ENCODE data around the gene ZNF687.
A peak's percentile ranks its signal among the peaks of the same experiment; 100 is the strongest.
"Not testable (repeated sequence)": the region's sequence is repeated elsewhere in the genome, so short reads cannot be mapped to it uniquely, and the experiment has no call there.

The ZNF687 gene

GRCh38 chr1:151281969-151282882, at the start of gene ZNF687:
TSS of gene ZNF687 (plus strand) at chr1:151282299. CDS start at chr1:151286292, 3,993 bp downstream.
- peak; percentile 92 to 94 for DNase-seq (ENCODE audit: low read depth in 2 of 2)

GRCh38 chr1:151235235-151235634, 46.9 kb upstream of the ZNF687 start:
- no peak for DNase-seq (ENCODE audit: low read depth in 2 of 2)

- DNase-seq (ENCODE audit: low read depth in 2 of 2), result no peak
These were observed 44.2 kb upstream of the ZNF687 start for GRCh38 chr1:151237678-151238466.

DNA sequence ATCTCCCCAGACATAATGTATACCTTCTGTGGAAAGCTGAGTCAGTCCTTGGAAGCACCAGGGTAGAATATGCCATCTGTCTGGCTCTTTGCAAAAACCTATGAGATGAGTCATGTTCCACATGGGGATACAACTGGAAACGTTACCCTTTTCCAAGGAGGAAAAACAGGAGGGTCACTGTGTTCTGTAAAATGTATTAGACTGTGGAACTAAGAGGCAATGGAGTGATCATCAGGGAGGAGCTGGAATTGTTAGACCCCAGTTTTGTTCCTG, 43.7 kb upstream of the ZNF687 start:
- no peak for DNase-seq (ENCODE audit: low read depth in 2 of 2)

GRCh38 chr1:151242442-151242841, 39.7 kb upstream of the ZNF687 start:
- no peak for DNase-seq (ENCODE audit: low read depth in 2 of 2)

DNA sequence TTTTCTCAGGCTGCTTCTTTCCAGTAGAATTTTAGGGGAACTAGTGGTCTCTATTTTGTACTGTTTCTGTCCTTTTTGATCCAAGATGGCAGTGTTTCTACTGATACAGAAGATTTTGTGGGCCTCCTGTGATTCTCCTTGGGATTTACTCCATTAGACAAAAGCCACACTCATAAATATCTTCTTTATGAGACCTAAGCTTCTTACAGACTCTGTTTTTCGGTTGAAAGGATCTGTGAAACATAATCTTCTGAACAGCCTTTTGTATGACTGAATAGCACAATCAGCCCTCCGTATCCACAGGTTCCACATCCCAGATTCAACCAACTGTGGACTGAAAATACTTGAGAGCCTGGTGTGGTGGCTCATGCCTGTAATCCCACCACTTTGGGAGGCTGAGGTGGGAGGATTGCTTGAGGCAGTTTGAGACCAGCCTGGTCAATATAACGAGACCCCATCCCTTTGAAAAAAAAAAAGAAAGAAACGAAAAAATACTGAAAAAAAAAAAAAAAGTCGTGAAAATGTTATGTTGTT, 38.3 kb upstream of the ZNF687 start:
- DNase-seq (ENCODE audit: low read depth in 2 of 2), result no peak

DNA sequence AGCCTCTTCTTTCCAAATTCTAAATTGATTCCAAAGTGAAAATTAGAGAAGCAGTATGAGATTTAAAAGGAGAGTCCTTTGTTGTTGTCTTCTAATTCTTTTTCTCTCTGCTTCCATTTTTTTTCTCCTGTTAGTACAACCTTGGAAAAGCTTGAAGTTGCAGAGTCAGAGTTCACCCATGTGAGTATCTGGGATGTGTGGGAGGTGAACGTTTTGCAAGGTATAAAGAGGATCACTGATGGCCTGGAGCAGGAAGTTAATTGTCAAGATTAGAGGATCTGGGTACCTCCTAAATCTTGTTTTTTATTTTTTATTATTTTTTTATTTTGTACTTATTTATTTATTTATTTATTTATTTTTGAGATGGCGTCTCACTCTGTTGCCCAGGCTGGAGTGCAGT, 35.3 kb upstream of the ZNF687 start:
- no peak for DNase-seq (ENCODE audit: low read depth in 2 of 2)

DNA sequence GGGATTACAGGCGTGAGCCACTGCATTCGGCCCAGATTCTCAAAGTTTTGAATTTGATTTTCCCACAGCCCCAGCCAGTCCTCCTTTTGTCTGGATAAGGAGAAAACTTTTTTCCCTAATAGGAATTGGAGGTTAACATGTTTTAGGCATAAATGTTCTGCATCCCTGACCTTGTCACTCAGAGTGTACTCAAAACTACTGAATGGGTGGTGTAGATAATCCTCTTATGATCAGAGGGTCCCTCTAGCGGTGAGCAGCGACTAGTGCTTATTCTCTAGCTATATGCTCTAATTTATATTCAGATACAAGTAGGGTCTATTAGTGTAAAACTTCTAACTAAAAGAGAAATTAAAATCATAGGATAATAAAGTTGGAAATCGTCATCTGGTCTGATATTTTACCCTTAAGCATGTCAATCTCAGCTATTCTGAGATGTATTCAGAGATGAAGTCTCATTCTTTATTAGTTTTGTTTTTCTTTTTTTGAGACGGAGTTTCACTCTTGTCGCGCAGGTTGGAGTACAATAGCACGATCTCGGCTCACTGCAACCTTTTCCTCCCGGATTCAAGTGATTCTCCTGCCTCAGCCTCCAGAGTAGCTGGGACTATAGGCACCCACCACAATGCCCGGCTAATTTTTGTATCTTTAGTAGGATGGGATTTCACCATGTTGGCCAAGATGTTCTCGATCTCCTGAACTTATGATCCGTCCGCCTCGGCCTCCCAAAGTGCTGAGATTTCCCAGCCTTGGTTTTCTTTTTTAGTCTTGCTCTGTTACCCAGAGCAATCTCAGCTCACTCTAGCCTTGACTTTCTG, 30.2 kb upstream of the ZNF687 start:
- DNase-seq (ENCODE audit: low read depth in 2 of 2), result peak; percentile 14 to 40

- peak; percentile 83 for DNase-seq (ENCODE audit: low read depth in 2 of 2)
These were observed 27.6 kb upstream of the ZNF687 start, which contains the start of gene PSMD4 for GRCh38 chr1:151254217-151255213. TSS of gene PSMD4 (plus strand) at chr1:151254734. CDS start at chr1:151254783, 49 bp downstream.

GRCh38 chr1:151255381-151255780, 26.7 kb upstream of the ZNF687 start:
- no peak for DNase-seq (ENCODE audit: low read depth in 2 of 2)

DNA sequence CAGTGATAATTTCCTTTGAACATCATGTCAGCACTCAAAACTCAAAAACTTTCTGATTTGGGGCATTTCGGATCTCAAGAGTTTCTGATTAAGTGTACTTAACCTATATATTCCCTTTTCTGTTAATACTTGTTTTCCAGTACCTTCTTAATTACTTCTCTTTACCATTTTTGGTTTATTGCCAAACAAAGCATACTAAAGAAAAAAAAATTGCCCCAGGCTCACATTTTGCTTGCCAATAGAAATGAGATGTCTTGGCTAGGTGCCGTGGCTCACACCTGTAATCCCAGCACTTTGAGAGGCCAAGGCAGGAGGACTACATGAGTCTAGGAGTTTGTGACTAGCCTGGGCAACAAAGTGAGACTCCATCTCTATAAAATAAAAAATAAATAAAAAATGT, 22.7 kb upstream of the ZNF687 start:
- no peak for DNase-seq (ENCODE audit: low read depth in 2 of 2)

- no peak for DNase-seq (ENCODE audit: low read depth in 2 of 2)
These were observed 16.5 kb upstream of the ZNF687 start for GRCh38 chr1:151265446-151266236.

- DNase-seq (ENCODE audit: low read depth in 2 of 2), result no peak
These were observed 15.8 kb upstream of the ZNF687 start for GRCh38 chr1:151266315-151266714.

DNA sequence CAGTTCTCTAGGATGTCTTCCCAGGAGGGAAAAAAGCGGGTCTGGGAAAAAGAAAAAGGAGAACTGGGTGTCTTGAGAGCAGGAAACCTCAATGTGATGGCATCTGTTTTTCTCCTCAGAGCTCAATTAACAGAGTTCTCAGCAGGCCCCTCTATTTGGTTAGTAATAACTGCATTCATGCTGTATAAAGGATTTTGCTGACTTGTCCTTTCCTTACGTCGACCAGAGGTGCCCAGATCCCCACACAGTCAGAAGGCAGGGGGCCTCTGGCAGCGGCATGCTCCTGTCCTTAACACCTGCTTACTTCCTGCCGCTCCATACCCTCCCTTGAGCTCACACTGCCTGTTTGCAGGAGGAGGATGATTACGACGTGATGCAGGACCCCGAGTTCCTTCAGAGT, 15.3 kb upstream of the ZNF687 start:
- DNase-seq (ENCODE audit: low read depth in 2 of 2), result no peak

- no peak for DNase-seq (ENCODE audit: low read depth in 2 of 2)
These were observed 14.3 kb upstream of the ZNF687 start for GRCh38 chr1:151267760-151268159.

DNA sequence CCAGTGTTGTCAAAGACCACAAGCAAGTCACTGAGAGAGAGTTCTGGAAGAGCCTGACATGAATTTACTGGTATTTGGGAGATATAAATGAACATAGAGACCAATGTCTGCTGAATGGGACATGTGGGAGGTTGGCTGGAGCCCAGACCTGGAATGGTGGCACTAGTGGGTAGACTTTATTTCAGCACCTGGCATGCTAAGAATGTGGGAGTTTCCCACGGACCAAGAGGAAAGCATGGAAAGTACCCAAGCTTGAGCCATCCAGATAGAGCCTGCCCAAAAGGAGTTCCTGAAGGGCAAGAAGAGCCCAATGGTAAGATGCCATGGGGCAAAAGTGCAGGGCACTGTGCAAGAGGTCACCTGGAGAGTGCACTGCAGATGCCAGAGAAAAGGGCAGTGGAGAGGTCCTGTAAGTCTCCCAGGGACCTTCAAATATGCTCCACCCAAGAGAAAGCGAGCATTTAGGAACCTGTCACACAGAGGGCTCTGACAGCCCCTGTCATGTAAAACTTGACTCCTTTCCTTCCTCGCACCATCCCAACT, 8.1 kb upstream of the ZNF687 start:
- no peak for DNase-seq (ENCODE audit: low read depth in 2 of 2)

DNA sequence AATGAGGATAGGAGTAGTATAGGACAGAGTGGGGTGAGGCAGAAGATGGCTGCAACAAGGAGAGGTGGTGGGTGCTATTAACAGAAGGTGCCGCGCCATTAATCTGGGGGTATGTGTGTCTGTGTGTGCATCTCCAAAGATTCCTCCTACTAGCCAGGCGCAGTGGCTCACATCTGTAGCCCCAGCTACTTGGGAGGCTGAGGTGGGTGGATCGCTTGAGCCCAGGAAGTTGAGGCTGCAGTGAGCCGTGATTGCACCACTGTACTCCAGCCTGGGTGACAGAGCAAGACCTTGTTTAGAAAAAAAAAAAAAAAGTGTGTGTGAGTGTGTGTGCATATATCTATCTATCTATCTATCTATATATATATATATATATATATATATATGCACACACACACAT, 6.8 kb upstream of the ZNF687 start:
- not testable (repeated sequence) for DNase-seq (ENCODE audit: low read depth in 2 of 2)

- DNase-seq (ENCODE audit: low read depth in 2 of 2), result no peak
These were observed 4.8 kb upstream of the ZNF687 start for GRCh38 chr1:151277249-151277648.

GRCh38 chr1:151281225-151281968, 702 bp upstream of the ZNF687 start:
- DNase-seq (ENCODE audit: low read depth in 2 of 2), result peak; percentile 92 to 93
